SU-DHL-6 (cell line): ENCODE measurements around the gene SKAP2.

ENCODE experiments used
- CTCF ChIP-seq: fragments of 200-600 bp; sonication (generic); IDR thresholded peaks from one replicate; pipeline ENCODE4 v1.5.1; 2017; ENCODE audit warnings: antibody characterized with exemption, mild to moderate bottlenecking, low read length, moderate library complexity; ENCODE audit not compliant: insufficient read depth, poor library complexity, severe bottlenecking
- EZH2phosphoT487 ChIP-seq: fragments of 200-600 bp; sonication (generic), shearing (Covaris generic); conservative IDR thresholded peaks from 2 replicates; pipeline ENCODE4 v1.6.1; 2018; ENCODE audit warnings: mild to moderate bottlenecking, antibody characterized with exemption, low read length, moderate library complexity, mixed read lengths

GRCh38 chr7:26899519-26899918 is 35.1 kb upstream of the SKAP2 start:
- TF ChIP-seq CTCF: no peak
- no peak for TF ChIP-seq EZH2phosphoT487
